Activated naive CD4-positive, alpha-beta T cell treated with anti-CD3 and anti-CD28 coated beads, Interleukin-2, amount 10 ng/mL, durations not matched to agents 7 days and 5 days (primary cell): Measurements from ENCODE around the gene CDCA5.
"Not testable (repeated sequence)": the region's sequence is repeated elsewhere in the genome, so short reads cannot be mapped to it uniquely, and the experiment has no call there.

Experiments used
- CTCF ChIA-PET: fragments of 350-600 bp; sonication (Branson Sonifier 250); formaldehyde crosslinking; loops from one replicate; lab custom pipeline; 2021; ENCODE audit warnings: antibody characterized with exemption; lab: Charles Lee
- DNase-seq: peaks from one replicate; pipeline ENCODE4 v3.0.0-alpha.2; 2020
- H3K27ac Mint-ChIP-seq: one replicate; pipeline ENCODE4 v1.8.0; 2021; ENCODE audit warnings: mild to moderate bottlenecking, moderate library complexity, mixed read lengths
- H3K27me3 Mint-ChIP-seq: one replicate; pipeline ENCODE4 v1.8.0; 2021; ENCODE audit warnings: mild to moderate bottlenecking, mixed read lengths
- H3K36me3 Mint-ChIP-seq: one replicate; pipeline ENCODE4 v1.8.0; 2021; ENCODE audit warnings: mixed read lengths
- H3K4me1 Mint-ChIP-seq: one replicate; pipeline ENCODE4 v1.8.0; 2021; ENCODE audit warnings: mixed read lengths
- H3K4me3 Mint-ChIP-seq: one replicate; pipeline ENCODE4 v1.8.0; 2021; ENCODE audit warnings: mild to moderate bottlenecking, moderate library complexity, mixed read lengths
- H3K9me3 Mint-ChIP-seq: one replicate; pipeline ENCODE4 v1.8.0; 2021; ENCODE audit warnings: mixed read lengths

The CDCA5 gene

GRCh38 chr11:65125197-65126056 is 41.6 kb upstream of the CDCA5 start:
- Mint-ChIP-seq H3K27me3 (no peaks in the 10 kb centered on the region), H3K36me3 (peaks cover 52% of the 10 kb centered on the region), H3K27ac (no peak overlapping the region), H3K4me1 (peaks cover 32% of the 10 kb centered on the region), H3K4me3 (no peak overlapping the region), H3K9me3 (no peaks in the 10 kb centered on the region)
- DNase-seq: no peak
- CTCF ChIA-PET: interaction anchor here (0.9 to 1.1 kb wide), 2 partner anchors 12 to 15 kb away, joined by 3 read pairs; no protein-coding TSS in a partner anchor

DNA sequence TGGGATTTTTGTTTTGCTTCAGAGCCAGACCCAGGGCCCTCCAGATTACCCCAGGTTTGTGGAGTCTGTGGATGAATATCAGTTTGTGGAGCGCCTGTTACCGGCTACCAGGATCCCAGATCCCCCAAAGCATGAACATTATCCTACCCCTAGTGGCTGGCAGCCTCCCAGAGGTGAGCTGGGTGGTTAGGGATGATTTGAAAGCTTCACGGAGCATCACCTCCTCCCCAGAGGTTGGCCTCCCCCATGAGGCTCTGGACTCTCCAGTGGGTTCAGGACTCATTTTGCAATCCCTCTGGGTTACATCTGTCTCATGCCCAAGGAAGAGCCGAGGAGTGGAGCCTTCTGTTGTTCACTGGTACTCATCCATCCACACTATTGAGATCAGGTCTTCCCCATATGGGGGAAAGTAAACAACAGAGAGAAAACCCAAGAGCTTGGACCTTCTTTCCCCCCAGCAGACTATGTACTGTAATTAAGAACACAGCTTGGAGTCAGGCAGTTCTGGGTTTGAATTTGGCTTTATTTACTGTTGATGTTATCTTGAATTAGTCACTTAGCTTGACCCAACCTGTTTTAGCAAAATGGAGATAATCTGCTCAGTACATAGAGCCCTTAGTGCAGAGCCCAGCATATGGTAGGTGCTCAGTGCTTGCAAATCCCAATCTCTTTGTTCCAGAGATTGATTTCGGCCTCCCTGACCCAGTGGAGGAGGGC is 40.8 kb upstream of the CDCA5 start:
- DNase-seq: no peak
- H3K9me3 Mint-ChIP-seq: no peaks in the 10 kb centered on the region
- peaks cover 54% of the 10 kb centered on the region for H3K36me3 Mint-ChIP-seq
- H3K4me3 Mint-ChIP-seq: no peak overlapping the region
- peaks cover 39% of the 10 kb centered on the region for H3K4me1 Mint-ChIP-seq
- H3K27me3 Mint-ChIP-seq: no peaks in the 10 kb centered on the region
- peak overlapping the region; percentile 14 for H3K27ac Mint-ChIP-seq
- CTCF ChIA-PET: interaction anchor here (1.1 kb wide), 1 partner anchor 13 kb away, joined by 3 read pairs; no protein-coding TSS in a partner anchor

DNA sequence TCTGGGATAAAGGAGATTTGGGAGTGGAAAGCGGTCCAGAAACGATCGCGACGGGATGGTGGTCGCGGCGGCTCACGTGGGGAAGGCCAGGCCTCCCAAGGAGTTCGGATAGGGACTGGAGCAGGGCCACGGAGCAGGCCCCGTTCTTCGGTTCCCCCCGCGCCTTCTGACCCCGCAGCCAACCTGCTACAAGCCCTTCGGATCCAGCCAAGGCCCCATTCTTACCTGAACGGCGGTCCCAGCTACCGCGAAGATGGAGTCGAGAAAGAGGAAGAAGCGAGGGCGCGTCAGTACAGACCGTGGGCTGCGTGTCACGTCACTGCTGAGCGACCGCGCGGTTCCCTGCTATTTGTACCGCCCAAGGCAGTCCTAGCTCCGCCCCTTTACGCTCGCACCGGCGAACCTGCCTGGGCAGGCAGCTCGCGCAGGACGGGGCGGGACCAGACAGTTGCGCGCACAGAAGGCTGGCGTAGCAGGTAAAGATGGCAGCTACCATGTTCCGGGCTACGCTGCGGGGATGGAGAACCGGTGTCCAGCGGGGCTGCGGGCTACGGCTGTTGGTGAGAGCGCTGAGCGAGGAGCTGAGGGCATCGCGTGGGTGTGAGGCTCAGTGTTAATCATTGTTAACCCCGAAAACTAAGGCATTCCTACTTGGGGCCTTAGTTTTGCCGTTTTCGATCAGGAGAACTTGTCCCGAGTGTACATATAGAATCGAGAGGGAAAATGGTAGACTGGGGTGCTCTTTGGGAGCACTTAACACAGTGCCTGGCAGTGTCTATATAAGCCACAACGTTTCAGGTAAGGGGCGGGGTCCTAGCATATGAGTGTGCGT is 38.2 kb upstream of the CDCA5 start, which contains the start of the genes FAU and MRPL49:
Gene FAU (minus strand): TSS at position 270 of the 832 bp plus-strand sequence. CDS start 321 bp downstream, outside the sequence.
Gene MRPL49 (plus strand): TSS at position 457 of the 832 bp plus-strand sequence. CDS start 26 bp downstream, at position 483.
- peak; percentile 100 for DNase-seq
- peaks cover 51% of the 10 kb centered on the region for H3K4me1 Mint-ChIP-seq
- CTCF ChIA-PET: interaction anchor here (0.7 to 4.3 kb wide), 5 partner anchors 10 to 109 kb away, joined by 3 to 33 read pairs (median 6); partner anchors contain the start of genes CAPN1, SYVN1 and TM7SF2
- H3K9me3 Mint-ChIP-seq: no peaks in the 10 kb centered on the region
- peaks cover 60% of the 10 kb centered on the region for H3K36me3 Mint-ChIP-seq
- H3K4me3 Mint-ChIP-seq: peak within 1 kb of the TSS; percentile 97
- H3K27ac Mint-ChIP-seq: peak within 1 kb of the TSS; percentile 100
- H3K27me3 Mint-ChIP-seq: no peaks in the 10 kb centered on the region

DNA sequence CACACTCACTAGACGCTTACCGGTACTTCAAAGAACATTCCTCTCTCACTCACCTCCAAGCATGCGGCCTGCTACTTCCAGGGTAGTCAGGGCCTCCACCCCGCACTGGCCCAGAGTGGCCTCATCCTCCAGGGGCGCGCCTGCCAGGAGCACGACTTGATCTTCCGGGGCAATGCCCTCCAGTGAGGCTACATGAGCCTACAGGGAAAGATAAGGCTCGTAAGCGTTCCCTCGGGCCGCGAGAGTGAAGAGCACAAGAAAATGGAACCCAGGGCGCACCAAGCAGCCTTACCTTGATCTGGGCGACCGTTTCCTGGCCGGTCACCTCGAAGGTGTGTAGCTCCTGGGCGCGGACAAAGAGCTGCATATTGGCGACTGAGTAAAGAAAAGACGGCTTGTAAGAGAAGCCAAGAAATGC is 37.6 kb upstream of the CDCA5 start:
- H3K4me3 Mint-ChIP-seq: peak overlapping the region; percentile 97
- peaks cover 57% of the 10 kb centered on the region for H3K36me3 Mint-ChIP-seq
- peak overlapping the region; percentile 100 for H3K27ac Mint-ChIP-seq
- CTCF ChIA-PET: interaction anchor here (0.7 to 4.3 kb wide), 5 partner anchors 10 to 109 kb away, joined by 3 to 33 read pairs (median 6); partner anchors contain the start of genes CAPN1, SYVN1 and TM7SF2
- peaks cover 55% of the 10 kb centered on the region for H3K4me1 Mint-ChIP-seq
- no peaks in the 10 kb centered on the region for H3K27me3 Mint-ChIP-seq
- H3K9me3 Mint-ChIP-seq: no peaks in the 10 kb centered on the region
- DNase-seq: peak; percentile 61

DNA sequence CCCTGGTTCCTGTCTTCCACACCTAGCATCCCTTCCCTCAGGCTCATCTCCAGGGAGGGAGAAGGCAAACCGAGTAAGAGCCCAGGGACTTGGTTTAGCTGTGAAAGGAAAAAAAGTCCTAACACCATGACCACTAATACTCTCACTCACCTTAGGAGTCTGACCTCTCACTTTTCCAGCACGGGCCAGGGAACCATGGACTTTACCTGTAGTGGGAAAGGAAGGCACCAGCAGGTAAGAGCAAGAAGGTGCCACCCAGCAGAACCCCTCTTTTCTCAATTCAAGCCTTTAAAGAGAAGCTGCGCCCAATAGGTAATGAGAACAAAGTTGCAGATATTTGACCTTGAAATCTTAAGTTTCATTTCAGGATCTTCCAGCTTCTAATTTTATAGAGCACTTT is 37.0 kb upstream of the CDCA5 start:
- Mint-ChIP-seq H3K9me3 (no peaks in the 10 kb centered on the region), H3K4me3 (peak overlapping the region; percentile 97), H3K4me1 (peaks cover 61% of the 10 kb centered on the region), H3K27ac (peak overlapping the region; percentile 100), H3K36me3 (peaks cover 54% of the 10 kb centered on the region), H3K27me3 (no peaks in the 10 kb centered on the region)
- CTCF ChIA-PET: interaction anchor here (1.8 to 4.3 kb wide), 3 partner anchors 9 to 60 kb away, joined by 6 to 33 read pairs (median 9); partner anchors contain the start of genes CAPN1, SYVN1 and TM7SF2
- no peak for DNase-seq

- H3K4me3 Mint-ChIP-seq: no peak overlapping the region
- H3K27ac Mint-ChIP-seq: peak overlapping the region; percentile 76
- no peak for DNase-seq
- CTCF ChIA-PET: interaction anchor here (1.1 to 4.3 kb wide), 2 partner anchors 8 to 12 kb away, joined by 3 to 33 read pairs; partner anchors contain the start of gene TM7SF2
- peaks cover 47% of the 10 kb centered on the region for H3K36me3 Mint-ChIP-seq
- no peaks in the 10 kb centered on the region for H3K9me3 Mint-ChIP-seq
- H3K4me1 Mint-ChIP-seq: peaks cover 67% of the 10 kb centered on the region
- H3K27me3 Mint-ChIP-seq: no peaks in the 10 kb centered on the region
Measured at GRCh38 chr11:65119670-65119995, 35.8 kb upstream of the CDCA5 start.

GRCh38 chr11:65118891-65119669 is 35.2 kb upstream of the CDCA5 start:
- Mint-ChIP-seq H3K27ac (peak overlapping the region; percentile 98), H3K36me3 (peaks cover 44% of the 10 kb centered on the region), H3K4me1 (peaks cover 69% of the 10 kb centered on the region)
- H3K9me3 Mint-ChIP-seq, H3K4me3 Mint-ChIP-seq, H3K27me3 Mint-ChIP-seq, DNase-seq: not testable (repeated sequence)
- CTCF ChIA-PET: interaction anchor here (0.7 to 4.3 kb wide), 7 partner anchors 7 to 297 kb away, joined by 3 to 33 read pairs (median 4); partner anchors contain the start of genes ARL2 and TM7SF2

GRCh38 chr11:65118097-65118837 is 34.4 kb upstream of the CDCA5 start:
- peaks cover 45% of the 10 kb centered on the region for H3K36me3 Mint-ChIP-seq
- no peak for DNase-seq
- H3K4me3 Mint-ChIP-seq: peak overlapping the region; percentile 90
- no peaks in the 10 kb centered on the region for H3K27me3 Mint-ChIP-seq
- no peaks in the 10 kb centered on the region for H3K9me3 Mint-ChIP-seq
- H3K27ac Mint-ChIP-seq: peak overlapping the region; percentile 98
- CTCF ChIA-PET: interaction anchor here (0.7 to 4.3 kb wide), 9 partner anchors 7 to 296 kb away, joined by 3 to 33 read pairs (median 4); partner anchors contain the start of genes ARL2 and TM7SF2
- H3K4me1 Mint-ChIP-seq: peaks cover 70% of the 10 kb centered on the region

- Mint-ChIP-seq H3K36me3 (peaks cover 46% of the 10 kb centered on the region), H3K27ac (peak within 1 kb of the TSS; percentile 98), H3K4me1 (peaks cover 68% of the 10 kb centered on the region), H3K27me3 (no peaks in the 10 kb centered on the region), H3K9me3 (no peaks in the 10 kb centered on the region), H3K4me3 (peak within 1 kb of the TSS; percentile 90)
- CTCF ChIA-PET: interaction anchor here (0.7 to 2.2 kb wide), 12 partner anchors 9 to 273 kb away, joined by 3 to 11 read pairs (median 4); partner anchors contain the start of genes ARL2, CDC42BPG, CDCA5 and SAC3D1
- DNase-seq: peak; percentile 100
Measured at GRCh38 chr11:65117206-65118096, 33.6 kb upstream of the CDCA5 start, which contains the start of gene ZNHIT2. Gene ZNHIT2, minus strand, starts transcription at chr11:65117701. Its CDS starts 48 bp downstream, at chr11:65117653.

GRCh38 chr11:65116370-65117205 is 32.7 kb upstream of the CDCA5 start:
- Mint-ChIP-seq H3K27me3 (peaks cover 3% of the 10 kb centered on the region), H3K36me3 (peaks cover 38% of the 10 kb centered on the region), H3K4me1 (peaks cover 67% of the 10 kb centered on the region), H3K27ac (peak overlapping the region; percentile 98), H3K9me3 (no peaks in the 10 kb centered on the region), H3K4me3 (peak overlapping the region; percentile 90)
- CTCF ChIA-PET: interaction anchor here (1.1 to 2.2 kb wide), 7 partner anchors 9 to 272 kb away, joined by 3 to 11 read pairs (median 5); partner anchors contain the start of genes ARL2, CDC42BPG, CDCA5 and SAC3D1
- peak; percentile 78 for DNase-seq
